Stimulated activated CD4-positive, alpha-beta T cell treated with anti-CD3 and anti-CD28 coated beads, Interleukin-1b, Interleukin-23, amount 100 ng/mL, for 48 hours (primary cell): Measurements from ENCODE around the gene SPINT2.
"Not testable (repeated sequence)": the region's sequence is repeated elsewhere in the genome, so short reads cannot be mapped to it uniquely, and the experiment has no call there.

Experiments
- DNase-seq: peaks from one replicate; pipeline ENCODE4 v3.0.0-alpha.2; 2020

The SPINT2 gene

GRCh38 chr19:38243279-38243673 is 21.1 kb upstream of the SPINT2 start:
- no peak for DNase-seq

DNA sequence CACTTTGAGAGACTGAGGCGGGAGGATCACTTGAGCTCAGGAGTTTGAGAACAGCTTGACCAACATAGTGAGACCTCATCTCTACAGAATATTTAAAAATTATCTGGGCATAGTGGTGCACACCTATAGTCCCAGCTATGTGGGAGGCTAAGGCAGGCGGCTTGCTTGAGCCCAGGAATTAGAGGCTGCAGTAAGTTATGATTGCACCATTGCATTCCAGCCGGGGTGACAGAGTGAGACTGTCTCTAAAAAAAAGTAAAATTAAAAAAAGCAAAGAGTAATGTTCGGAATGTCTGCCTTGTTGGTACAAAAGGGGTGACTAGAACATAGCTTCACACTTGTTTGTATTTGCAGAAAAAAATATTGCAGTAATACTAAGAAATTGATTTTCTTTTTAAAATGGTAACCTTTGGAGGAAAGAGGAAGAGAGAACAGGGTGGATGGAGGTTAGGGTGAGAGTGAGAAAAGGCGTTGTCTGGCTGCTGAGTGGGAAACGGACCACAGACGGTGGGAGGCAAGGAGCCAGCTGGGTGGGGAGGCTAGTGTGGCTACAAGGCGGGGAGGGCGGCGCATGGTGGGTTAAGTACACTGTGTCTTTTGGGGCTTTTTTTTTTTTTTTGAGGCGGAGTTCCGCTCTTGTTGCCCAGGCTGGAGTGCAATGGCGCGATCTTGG is 18.4 kb upstream of the SPINT2 start:
- no peak for DNase-seq

DNA sequence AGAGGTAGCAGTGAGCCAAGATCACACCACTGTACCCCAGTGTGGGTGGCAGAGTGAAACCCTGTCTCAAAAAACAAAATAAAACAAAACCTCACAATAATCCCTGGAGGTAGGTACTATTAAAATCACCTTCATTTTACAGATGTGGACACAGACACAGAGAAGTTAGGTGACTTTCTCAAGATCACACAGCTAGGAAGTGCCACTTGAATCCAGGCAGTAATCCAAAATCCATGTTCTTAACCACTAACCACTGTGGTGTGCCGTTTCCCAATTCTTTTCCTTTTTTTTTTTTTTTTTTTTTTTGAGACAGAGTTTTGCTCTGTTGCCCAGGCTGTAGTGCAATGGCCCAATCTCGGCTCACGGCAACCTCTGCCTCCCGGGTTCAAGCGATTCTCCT is 17.2 kb upstream of the SPINT2 start:
- DNase-seq = no peak

DNA sequence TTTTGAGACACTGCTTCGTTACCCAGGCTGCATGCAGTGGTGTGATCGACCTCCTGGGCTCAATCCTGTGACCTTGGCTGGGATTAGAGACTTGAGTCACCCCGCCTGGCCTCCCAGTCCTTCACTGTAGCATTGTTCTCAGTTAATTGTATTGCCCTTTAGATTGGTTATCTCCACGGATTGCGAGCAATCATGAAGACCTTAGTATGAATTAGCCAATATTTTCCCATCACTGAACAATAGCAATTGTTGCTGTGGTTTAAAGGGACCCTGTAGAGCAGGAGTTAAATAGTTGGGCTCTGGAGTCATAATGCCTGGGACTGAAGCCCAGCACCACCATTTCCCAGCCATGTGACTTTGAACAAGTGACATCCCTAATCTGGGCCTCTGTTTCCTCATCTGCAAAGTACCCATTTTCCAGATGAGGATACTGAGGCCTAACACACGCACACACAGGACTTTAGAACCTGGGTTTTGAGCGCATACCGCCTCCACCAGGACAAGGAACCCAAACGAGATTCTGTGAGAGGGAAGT is 16.6 kb upstream of the SPINT2 start:
- DNase-seq = no peak

DNA sequence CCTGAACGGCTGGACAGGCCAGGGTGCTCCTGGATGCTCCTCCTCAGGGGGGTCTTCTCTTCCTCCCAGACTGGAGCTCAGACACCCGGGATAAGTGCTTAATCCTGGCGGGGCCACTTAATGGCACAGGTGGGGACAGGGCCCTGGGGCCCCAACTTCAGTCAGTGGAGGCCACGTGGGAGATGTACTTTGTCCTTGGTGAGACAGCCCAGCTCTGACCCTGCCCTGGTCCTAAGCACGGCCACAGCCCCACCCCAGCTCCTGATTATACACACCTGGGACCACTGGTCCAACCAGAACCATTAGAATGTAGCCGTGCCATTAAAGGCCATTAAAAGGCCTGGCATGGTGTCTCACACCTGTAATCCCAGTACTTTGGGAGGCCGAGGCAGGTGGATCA is 16.0 kb upstream of the SPINT2 start:
- DNase-seq = no peak

GRCh38 chr19:38250428-38250820 is 13.9 kb upstream of the SPINT2 start:
- no peak for DNase-seq

DNA sequence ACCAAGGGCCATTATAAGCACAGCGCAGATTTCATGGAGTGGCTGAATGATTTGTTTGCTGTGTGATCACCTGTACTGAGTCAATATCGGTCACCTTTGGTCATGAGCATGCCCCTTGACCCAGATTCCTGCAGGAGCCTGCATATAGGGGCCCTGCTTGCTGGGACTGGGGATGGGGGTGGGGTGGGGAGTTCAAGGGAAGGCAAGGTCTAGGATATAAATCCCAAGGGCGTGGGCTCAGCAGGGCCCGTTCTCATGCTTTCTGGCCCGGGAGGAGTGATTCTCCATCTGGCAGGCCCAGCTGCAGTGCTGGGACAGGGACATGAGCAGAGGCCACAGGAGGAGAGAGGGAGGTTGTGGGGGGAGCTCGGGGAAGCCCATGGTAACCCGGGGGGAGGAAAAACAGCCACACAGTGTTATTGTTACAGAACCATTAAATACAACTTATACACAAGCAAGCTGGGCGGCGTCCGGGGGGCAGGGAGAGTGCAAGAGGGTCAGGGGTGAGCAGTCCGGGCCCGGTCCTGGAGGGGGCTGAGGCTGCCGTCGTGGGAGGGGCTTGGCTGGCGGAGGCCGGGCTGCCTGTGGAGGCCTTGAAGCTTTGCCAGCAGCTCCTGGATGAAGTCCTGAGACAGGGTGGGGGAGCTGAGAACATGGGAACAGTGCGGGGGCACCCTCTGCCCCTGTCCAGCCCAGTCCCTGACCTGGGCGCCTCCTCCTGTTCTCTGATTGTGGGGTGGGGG is 13.4 kb upstream of the SPINT2 start:
- no peak for DNase-seq

DNA sequence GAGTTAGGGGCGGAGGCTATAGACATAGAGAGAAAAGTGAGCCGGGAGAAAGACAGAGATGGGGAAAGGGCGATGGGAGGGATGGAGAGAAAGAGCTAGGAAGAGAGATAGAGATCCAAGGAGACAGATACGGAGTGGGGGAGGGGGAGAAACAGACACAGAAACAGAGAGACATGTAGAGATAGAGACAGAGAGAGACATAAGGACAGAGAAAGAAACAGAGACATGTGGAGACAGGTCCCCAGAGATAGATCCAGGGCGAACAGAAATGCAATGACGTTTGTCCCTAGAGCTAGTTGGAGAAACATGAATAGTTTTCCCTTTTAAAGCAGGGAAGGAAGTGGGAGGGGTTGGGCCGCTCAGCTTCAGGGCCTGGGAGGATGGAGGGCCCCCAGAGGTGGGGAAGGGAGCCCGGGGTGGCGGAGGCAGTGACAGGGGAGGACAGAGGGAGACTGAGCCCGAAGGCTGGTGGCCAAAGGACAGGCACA is 12.8 kb upstream of the SPINT2 start:
- DNase-seq = no peak

DNA sequence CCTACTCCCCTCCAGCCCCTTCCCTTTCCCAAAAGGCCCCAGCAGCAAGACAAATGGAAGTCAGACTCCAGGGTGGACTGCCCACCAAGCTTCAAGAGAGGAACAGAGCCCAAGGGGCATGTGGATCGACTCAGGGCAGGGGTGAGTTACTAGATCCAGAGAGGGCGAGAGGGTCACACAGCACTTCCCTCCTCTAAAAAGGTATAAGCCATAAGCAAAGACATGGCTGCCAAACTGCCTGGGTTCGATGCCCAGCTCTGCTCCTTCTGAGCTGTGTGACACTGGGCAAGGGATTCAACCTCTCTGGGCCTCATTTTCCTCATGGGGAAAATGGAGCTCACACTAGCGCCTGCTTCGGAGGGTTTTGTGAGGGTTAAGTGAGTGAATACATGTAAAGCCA is 12.0 kb upstream of the SPINT2 start:
- no peak for DNase-seq

- DNase-seq = no peak
These were observed 11.3 kb upstream of the SPINT2 start for GRCh38 chr19:38252941-38253691.

DNA sequence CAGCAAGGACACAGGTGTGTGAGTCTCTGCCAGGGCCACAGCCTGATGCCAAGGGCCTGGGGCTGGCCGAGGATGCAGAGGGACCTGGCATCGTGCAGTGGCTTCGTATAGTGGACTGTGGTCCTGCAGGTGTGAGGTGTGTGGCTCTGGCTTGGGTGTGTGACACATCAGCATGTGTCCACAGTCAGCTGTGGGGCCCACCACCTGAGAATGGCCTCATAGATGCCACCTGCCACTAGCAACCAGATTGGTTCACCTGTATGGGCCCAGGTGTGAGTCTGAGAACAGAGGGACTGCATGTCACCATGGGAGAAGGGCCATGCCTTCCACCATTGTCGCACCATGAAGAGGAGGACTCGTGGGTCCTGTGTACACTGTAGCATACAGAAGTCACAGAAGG is 10.6 kb upstream of the SPINT2 start:
- no peak for DNase-seq

DNA sequence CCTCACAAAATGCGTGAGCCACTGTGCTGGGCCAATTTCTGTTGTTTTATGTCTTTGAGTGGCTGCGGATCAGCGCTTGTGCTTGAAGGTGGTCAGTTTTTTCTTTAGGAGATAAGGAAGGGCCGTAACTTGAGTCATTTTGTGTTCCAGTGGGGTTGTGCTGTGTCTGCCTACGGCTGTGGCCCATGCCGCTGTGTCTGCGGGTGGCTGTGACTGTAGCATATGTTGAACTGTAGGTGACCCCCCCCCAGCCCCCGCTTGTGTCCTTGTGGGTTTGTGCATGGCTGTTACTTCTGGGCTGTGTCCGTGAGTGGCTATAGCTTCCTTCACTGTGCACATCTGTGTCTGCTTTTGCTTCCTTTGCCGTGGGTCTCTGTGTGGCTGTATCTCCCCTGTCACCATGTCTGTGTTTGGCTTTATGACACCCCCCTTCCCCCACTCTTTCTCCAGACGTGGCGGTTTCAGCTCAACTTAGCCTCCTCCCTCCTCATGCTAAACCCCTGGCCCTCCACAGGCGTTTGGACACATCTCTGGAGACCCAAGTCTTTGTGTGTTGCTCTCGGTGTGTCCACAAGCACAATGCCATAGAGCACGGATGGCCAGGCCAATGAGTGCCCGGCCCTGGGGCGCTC is 8.9 kb upstream of the SPINT2 start:
- no peak for DNase-seq

DNA sequence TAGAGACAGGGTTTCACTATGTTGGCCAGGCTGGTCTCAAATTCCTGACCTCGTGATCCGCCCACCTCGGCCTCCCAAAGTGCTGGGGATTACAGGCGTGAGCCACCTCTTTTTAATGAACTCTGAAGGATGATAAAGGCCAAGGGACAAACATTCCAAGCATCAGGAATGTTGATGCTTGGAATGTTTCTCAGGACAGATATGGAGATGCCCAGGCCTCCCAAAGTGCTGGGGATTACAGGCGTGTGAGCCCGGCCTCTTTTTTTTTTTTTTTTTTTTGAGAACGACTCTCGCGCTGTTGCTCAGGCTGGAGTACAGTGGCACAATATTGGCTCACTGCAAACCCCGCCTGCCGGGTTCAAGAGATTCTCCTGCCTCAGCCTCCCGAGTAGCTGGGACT is 2.4 kb upstream of the SPINT2 start:
- DNase-seq = not testable (repeated sequence)

DNA sequence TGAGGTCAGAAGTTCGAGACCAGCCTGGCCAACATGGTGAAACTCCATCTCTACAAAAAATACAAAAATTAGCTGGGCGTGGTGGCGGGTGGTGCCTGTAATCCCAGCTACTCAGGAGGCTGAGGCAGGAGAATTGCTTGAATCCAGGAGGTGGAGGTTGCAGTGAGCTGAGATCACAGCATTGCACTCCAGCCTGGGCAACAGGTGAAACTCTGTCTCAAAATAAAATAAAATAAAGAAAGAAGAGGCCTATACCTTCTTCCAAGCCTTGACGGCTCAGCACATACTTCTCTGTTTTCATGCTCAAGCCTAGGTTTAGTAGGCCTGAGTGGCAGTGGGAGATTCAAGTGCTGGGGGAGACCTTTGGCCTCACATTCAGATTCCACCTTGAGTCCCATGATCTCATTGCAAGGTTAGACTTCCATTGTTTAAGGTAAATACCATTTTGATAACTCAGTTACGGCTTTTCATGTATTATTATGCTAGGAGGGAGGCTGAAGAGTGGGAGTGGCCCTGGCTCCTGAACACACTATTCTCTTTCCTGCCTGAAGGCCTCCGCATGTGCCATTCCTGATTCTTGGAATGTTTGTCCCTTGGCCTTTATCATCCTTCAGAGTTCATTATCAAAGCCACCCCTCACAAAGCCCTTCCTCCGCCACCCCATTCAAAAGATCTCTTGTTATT is 1.6 kb upstream of the SPINT2 start:
- no peak for DNase-seq

DNA sequence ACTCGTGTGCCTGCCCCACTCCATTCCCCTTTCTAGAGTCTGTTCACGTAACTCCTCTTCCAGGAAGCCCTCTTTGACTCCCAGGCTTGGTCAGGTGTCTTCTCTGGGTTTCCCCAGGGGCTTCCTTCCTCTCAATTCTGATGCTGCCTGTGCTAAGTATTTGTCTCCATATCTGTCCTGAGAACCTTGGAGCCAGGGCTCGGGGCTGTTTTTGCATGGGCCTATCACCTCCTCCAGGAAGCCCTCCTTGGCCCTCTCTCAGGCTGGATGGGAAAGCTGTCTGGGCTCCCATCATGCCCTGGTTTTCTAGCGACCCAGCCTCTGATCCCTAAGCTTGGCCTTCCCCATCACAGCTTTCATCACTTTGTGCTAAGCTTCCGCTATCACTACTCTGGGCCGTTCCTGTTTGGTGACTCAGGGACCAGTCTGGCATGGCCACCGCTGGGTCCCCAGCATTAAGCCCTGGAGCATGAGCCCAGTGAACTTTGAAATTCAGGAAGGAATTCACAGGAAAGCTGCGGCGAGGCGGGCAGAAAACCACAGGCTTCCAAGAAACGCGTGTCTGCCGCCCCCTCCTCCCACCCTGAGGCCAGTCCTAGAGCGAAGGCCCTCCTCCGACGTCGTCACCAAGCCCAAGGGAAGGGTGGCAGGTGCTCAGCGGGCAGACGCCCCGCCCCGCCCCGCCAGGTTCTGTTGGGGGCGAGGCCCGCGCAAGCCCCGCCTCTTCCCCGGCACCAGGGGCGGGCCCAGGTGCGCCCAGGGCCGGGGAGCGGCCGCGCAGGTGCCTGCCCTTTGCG is 486 bp upstream of the SPINT2 start:
- peak; percentile 85 for DNase-seq

GRCh38 chr19:38265213-38265861 is 964 bp downstream of the SPINT2 start:
- DNase-seq = no peak

- DNase-seq = no peak
These were observed 1.6 kb downstream of the SPINT2 start for GRCh38 chr19:38265921-38266429.

DNA sequence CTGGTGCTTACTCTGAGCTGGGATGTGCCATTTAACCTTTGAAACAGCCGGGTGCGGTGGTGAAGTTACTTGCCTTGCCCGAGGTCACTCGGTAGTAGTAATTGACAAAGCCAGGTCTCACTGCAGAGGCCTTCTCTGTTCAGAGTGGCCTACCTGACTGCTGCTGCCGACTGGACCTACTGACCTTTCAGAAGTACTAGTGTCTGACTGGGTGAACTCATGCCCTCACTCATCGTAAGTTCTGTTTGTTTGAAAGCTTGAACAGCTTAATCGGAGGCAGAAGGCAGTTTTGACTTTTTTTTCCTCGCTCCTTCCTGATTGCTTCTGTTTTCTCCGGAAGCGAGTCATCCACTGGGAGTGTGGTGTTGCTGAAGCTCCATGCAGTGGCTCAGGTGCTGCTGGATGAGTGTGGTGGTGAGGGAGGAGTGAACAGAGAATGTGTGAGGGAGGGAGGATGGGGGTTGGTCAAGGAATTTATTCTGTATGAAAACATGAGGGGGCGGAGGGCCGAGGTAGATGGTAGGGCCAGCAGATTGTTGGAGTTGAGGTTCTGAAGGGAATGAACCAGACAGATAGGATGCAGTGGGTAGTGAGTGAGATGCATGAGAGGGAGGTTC is 2.7 kb downstream of the SPINT2 start:
- DNase-seq = no peak

GRCh38 chr19:38267761-38268483 is 3.5 kb downstream of the SPINT2 start:
- no peak for DNase-seq

- DNase-seq = no peak
These were observed 4.2 kb downstream of the SPINT2 start for GRCh38 chr19:38268539-38268938.
